ENCODE data around the gene BMPR1B.
"Not testable (repeated sequence)": the region's sequence is repeated elsewhere in the genome, so short reads cannot be mapped to it uniquely, and the experiment has no call there.

The BMPR1B gene

GRCh38 chr4:94841166-94841863, 83.6 kb downstream of the BMPR1B start:
- not testable (repeated sequence) for DNase-seq

- no peak for DNase-seq
These were observed 84.1 kb downstream of the BMPR1B start for GRCh38 chr4:94841864-94842221.

DNA sequence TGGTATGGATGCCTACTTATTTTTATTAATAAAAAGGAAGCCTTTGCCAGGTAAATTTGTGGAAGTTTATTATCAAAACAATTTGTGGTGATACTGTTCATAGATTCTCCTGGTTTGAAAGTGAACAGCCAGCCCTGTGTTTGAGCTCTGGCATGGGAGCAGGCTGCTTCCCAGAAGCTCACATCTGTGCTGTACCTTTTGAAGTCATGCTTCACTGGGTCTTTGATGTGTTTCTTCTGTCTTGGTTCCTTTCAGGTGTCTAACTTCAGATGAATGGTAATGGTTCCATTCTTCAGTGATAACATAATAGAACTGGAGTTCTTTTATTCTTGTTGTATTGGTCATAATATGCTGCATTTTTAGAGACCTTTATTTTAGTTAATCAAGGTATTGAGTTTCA, 85.5 kb downstream of the BMPR1B start:
- no peak for DNase-seq

GRCh38 chr4:94848326-94848725, 90.6 kb downstream of the BMPR1B start:
- no peak for DNase-seq

GRCh38 chr4:94849901-94850300, 92.1 kb downstream of the BMPR1B start:
- DNase-seq: no peak

GRCh38 chr4:94852616-94853015, 94.9 kb downstream of the BMPR1B start:
- DNase-seq: no peak

DNA sequence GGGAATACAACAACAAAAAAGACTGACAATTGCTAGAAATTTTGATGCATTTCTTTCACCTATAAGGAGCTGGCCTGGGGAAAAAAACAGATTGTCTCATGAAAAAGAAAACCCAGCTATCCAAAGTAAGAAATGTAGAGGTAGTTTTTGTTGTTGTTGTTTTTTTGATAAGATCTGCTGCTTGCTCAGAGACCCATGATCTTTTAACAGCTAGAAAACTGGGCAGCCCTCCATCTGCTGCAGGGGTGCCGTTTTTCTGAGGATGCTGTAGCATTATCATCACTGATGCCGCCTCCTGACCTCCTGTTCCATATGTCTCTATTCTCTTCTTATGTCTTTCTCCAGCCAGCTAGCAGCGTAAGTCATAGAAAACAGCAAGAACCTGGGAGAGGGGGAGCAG, 98.3 kb downstream of the BMPR1B start:
- no peak for DNase-seq

- DNase-seq: no peak
These were observed 112.4 kb downstream of the BMPR1B start for GRCh38 chr4:94870146-94870545.

DNA sequence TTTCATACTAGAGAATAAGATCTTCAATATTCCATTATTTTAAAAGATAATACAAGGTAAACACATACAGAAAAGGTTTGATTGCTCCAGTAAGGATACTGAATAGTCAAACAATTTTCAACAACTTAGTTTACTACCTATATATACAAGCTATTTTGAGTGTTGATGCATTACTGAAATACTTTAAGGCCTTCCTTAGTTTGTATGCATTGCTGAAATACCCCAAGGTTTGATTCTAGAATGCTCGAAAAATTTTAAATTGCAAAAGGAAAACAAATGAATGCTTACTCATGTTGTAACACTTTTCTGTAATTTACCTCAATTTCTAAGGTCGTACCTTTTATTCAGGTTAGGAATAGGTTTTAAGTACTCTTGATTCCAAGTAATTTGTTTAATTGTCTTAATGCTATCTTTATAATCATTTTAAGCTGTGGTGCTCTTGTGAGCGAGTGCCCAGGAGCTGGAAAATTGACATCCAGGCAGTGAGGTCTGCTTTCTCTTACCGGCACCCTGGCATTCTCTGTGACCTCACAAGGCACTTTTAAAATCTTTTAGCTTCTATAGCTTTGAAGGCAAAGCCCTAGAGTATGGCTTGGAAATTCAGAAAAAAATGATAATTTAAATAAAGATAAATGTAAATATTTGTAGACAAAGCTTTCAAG, 114.0 kb downstream of the BMPR1B start:
- no peak for DNase-seq

GRCh38 chr4:94877973-94878372, 120.2 kb downstream of the BMPR1B start:
- DNase-seq: no peak

DNA sequence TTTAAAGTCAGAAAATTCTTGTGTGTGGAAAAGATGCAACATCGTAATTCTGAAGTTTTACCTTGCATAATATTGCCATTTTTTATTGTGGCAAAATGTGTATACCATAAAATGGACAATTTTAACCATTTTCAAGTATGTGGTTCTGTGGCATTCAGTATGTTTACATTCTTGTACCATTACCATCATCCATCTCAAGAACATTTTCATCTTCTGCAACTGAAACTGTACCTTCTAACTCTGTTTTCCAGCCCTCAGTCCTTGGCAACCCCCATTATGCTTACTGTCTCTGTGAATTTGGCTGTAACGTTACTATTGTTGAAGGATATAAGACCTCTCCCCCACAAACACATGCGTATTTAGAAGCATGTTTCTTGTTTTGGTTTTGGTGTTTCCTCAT, 123.2 kb downstream of the BMPR1B start:
- no peak for DNase-seq

GRCh38 chr4:94882756-94883155, 125.0 kb downstream of the BMPR1B start:
- no peak for DNase-seq

DNA sequence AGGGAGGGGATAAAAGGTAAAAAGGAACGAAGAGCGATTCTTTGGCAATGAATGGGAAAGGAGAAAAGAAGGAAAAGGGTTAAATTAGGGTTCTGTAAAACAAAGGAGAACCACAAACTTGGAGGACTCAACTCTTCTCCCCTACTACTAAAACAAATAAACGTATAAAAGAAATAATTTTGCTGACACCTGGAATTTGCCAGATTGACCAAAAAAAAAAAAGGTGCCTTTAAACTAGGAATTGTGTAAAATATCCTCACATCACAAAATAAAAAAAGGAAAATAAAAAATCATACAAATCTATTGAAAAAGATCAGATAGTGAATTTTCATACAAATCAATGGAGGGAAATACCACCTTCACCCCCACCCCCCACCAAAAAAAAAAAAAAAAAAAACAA, 129.3 kb downstream of the BMPR1B start:
- DNase-seq: no peak

GRCh38 chr4:94889523-94889922, 131.8 kb downstream of the BMPR1B start:
- no peak for DNase-seq

- DNase-seq: no peak
These were observed 132.2 kb downstream of the BMPR1B start for GRCh38 chr4:94889946-94890345.

DNA sequence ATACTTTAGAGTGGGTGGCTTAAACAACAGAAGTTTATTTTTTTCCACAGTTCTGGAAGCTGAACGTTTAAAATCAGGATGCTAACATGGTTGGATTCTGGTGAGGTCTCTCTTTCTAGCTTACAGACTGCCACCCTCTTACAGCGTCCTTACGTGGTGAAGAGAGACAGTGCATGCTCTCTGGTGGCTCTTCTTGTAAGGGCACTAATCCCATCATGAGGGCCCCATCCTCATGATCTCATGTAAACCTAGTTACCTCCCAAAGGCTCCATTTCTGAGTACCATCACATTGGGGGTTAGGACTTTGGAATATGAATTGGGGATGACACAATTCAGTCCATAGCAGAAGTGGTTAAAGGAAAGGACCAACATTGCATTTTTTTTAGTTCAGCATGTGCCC, 132.8 kb downstream of the BMPR1B start:
- DNase-seq: no peak

DNA sequence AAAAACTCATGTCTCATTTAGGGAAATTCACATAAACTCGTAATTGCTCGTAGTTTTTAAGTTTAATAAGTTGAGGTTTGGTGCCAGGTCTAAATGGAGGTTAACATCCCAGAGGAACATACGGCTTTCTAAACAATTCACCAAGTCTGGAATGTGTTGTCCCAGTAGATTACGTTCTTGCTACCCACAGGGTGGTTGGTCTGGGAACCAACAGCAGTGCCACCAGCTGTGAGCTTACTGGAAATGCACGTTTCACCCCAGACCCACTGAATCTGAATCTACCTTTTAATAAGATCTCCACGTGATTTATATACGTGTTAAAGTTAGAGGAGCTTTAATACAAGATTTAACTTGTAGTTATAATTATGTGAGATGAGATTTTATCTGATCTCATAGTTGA, 134.3 kb downstream of the BMPR1B start:
- no peak for DNase-seq

- DNase-seq: no peak
These were observed 137.3 kb downstream of the BMPR1B start for GRCh38 chr4:94895081-94895480.

GRCh38 chr4:94897023-94897422, 139.3 kb downstream of the BMPR1B start:
- no peak for DNase-seq

DNA sequence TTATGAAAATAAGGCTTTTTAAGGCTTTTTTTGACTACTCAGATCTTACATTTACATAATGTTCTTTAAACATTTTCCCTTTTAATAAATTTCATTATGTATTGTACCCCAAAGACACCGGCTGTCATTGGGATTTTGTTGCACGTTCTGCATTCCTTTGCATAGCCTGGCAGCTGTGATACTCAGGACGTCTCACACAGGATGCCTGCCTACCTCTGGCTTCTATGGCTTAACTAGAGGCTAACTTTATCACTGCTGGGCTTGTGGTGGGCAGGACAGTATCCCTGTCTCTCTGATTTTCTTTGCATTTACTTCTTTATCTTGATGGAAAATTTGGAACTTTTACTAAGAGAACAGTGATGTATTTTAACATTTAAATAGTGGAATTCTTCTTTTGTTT, 147.8 kb downstream of the BMPR1B start:
- DNase-seq: no peak

DNA sequence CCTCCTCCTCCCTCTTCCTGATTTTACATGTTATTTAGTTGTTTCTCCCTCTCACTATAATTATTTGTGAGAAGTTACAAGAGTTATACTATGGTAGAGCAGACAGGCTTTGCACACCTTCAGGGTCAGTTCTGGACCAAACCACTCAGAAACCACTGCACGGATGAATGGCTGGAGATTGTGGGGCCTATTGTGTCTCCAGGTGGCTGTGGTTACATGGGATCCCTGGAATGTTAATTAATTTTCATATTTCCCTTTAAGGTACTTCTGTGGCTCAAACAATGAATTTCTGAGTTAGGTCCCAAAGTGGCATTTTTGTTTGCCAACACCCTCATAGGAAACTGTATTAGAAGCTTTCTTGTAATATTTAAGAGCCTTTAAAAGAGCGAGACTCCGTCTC, 151.9 kb downstream of the BMPR1B start:
- DNase-seq: no peak

GRCh38 chr4:94911106-94911505, 153.4 kb downstream of the BMPR1B start:
- no peak for DNase-seq

- DNase-seq: no peak
These were observed 154.9 kb downstream of the BMPR1B start for GRCh38 chr4:94912606-94913005.

DNA sequence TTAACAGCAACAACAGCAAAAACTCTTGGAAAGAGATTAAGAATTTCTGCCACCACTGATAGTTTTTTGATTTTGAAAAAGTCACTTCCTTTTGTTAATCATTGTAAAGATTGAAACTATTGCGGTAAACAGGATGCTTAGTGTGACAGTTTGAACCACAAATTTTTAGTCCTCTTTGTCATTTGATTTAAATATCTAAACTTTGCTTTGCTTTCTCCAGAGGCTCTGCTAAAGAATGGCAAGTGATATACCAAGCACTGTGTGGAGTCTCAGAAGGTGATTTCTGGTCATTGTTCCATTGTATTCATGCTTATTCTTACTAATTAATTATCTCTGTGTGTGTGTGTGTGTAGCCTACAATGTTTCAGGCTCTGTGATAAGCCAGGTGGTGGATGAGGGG, 155.6 kb downstream of the BMPR1B start:
- DNase-seq: no peak

DNA sequence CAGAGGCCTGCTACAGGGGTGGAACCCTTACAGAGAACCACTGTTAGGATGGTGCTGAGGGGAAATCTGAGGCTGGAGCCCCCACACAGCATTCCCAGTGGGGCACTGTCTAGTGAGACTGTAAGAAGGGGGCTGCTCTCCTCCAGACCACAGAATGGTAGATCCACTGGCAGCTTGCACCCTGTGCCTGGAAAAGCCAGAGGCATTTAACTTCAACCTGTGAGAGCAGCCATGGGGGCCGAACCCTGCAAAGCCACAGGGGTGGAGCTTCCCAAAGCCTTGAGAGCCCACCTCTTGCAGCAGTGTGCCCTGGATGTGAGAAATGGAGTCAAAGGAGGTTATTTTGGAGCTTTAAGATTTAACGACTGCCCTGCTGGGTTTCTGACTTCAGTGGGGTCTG, 159.4 kb downstream of the BMPR1B start:
- no peak for DNase-seq

Measured in CD4-positive, alpha-beta T cell treated with Interleukin-15 for 1 hour (primary cell).